ENCODE results near the gene TSPAN3.

TSPAN3 gene

DNA sequence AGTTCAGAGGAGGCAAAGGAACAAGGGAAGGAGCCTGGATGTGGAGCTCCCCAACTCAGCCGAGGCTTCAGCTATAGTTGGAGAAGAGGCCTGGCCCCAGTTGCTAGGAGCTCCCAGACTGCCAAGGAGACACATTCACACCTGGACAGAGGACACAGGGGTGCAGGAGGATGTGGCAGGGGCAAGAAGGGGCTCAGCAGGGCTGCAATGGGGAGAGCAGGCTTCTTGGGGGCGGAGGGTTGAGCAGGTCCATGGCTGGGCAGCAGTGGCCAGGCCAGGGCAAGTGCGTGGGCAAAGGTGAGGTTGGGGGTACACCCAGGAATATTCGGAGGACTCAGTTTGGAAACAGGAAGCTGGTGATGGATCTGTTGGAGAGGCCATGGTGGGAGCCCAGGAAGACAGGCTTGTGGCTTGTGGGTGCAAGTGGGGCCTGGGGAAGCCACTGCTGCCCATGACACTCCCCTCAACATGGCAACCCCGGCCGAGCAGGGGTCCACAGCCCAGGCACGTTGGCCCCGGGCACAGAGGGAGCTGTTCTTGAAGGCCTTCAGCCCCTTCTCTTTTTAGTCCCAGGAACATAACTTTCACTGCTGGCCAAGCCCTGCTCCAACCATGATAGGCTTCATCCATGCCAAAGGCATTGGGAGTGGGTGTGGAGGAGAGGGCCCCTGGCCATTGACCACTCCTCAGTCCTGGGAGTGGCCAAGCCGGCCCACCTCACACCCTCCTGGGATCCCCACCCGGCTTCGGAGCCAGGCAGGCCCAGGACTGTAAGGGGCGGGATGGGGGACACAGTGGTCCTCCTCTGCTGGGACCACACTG lies 33.3 kb downstream of the TSPAN3 start:
- TF ChIP-seq, protein P1, sequence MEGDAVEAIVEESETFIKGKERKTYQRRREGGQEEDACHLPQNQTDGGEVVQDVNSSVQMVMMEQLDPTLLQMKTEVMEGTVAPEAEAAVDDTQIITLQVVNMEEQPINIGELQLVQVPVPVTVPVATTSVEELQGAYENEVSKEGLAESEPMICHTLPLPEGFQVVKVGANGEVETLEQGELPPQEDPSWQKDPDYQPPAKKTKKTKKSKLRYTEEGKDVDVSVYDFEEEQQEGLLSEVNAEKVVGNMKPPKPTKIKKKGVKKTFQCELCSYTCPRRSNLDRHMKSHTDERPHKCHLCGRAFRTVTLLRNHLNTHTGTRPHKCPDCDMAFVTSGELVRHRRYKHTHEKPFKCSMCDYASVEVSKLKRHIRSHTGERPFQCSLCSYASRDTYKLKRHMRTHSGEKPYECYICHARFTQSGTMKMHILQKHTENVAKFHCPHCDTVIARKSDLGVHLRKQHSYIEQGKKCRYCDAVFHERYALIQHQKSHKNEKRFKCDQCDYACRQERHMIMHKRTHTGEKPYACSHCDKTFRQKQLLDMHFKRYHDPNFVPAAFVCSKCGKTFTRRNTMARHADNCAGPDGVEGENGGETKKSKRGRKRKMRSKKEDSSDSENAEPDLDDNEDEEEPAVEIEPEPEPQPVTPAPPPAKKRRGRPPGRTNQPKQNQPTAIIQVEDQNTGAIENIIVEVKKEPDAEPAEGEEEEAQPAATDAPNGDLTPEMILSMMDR (IDR thresholded peaks at IDR 0.05; ENCODE audit: insufficient read depth, low read length, missing control alignments), result no peak
- ChIA-PET POLR2A (no interaction called here), CTCF (interaction anchor here (1.3 to 8.8 kb wide), 4 partner anchors 8 to 783 kb away, joined by 3 to 106 read pairs (median 18); no protein-coding TSS in a partner anchor)
- DNase-seq (ENCODE audit: low read depth, low spot score), result no peak
- no peak overlapping the region for H3K4me3 ChIP-seq (ENCODE audit: low read depth, low read length)

DNA sequence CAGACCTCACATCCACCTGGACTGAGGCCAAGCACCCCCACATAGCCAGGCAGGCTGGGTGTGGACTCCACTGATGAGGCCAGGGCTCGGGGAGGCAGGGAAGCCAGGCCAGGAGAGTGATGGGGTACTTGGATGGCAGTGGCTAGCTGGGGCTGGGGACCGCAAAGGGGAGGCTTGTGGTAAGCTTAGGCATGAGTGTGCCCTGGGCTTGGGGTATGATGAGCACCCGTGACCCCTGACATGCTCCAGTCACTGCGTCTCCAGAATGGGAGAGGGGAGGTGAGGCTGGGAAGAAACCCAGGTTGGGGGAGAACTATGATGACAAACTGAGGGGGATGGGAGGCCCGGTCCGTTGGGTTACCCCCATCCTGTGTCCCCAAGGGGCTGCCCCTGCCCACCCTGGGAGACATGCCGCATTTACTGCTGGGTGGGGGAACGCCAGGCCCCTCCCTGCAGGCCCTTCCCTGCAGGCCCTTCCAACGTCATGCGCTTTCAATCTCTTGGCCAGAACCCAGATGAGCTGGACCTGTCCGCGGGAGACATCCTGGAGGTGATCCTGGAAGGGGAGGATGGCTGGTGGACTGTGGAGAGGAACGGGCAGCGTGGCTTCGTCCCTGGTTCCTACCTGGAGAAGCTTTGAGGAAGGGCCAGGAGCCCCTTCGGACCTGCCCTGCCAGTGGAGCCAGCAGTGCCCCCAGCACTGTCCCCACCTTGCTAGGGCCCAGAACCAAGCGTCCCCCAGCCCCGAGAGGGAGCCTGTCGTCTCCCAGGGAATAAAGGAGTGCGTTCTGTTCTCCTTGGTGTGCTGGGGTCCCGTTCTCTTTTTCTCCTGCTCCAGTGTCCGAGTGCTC lies 34.1 kb downstream of the TSPAN3 start:
- TF ChIP-seq, protein P1 (IDR thresholded peaks at IDR 0.05; ENCODE audit: insufficient read depth, low read length, missing control alignments), result no peak
- H3K4me3 ChIP-seq (ENCODE audit: low read depth, low read length), result no peak overlapping the region
- DNase-seq (ENCODE audit: low read depth, low spot score), result no peak
- ChIA-PET CTCF (interaction anchor here (1.0 to 8.8 kb wide), 8 partner anchors 9 to 784 kb away, joined by 3 to 106 read pairs (median 4); no protein-coding TSS in a partner anchor), POLR2A (no interaction called here)

GRCh38 chr15:77035999-77036471 lies 34.9 kb downstream of the TSPAN3 start:
- no peak overlapping the region for H3K4me3 ChIP-seq (ENCODE audit: low read depth, low read length)
- ChIA-PET CTCF (interaction anchor here (0.8 to 8.8 kb wide), 12 partner anchors 9 to 598 kb away, joined by 3 to 106 read pairs (median 7); no protein-coding TSS in a partner anchor), POLR2A (no interaction called here)
- TF ChIP-seq, protein P1 (IDR thresholded peaks at IDR 0.05; ENCODE audit: insufficient read depth, low read length, missing control alignments), result no peak
- no peak for DNase-seq (ENCODE audit: low read depth, low spot score)

GRCh38 chr15:77035584-77035983 lies 35.3 kb downstream of the TSPAN3 start:
- no peak overlapping the region for H3K4me3 ChIP-seq (ENCODE audit: low read depth, low read length)
- ChIA-PET POLR2A (no interaction called here), CTCF (interaction anchor here (0.8 to 8.8 kb wide), 18 partner anchors 10 to 785 kb away, joined by 3 to 106 read pairs (median 5); no protein-coding TSS in a partner anchor)
- TF ChIP-seq, protein P1 (IDR thresholded peaks at IDR 0.05; ENCODE audit: insufficient read depth, low read length, missing control alignments), result no peak
- DNase-seq (ENCODE audit: low read depth, low spot score), result no peak

- CTCF ChIA-PET, result interaction anchor here (0.8 to 8.8 kb wide), 17 partner anchors 10 to 786 kb away, joined by 3 to 106 read pairs (median 6); no protein-coding TSS in a partner anchor
Observed at GRCh38 chr15:77034695-77035489, 36.0 kb downstream of the TSPAN3 start.

More at GRCh38 chr15:77034695-77035489, 36.0 kb downstream of the TSPAN3 start:
- TF ChIP-seq, protein P1 (IDR thresholded peaks at IDR 0.05; ENCODE audit: insufficient read depth, low read length, missing control alignments), result peak; percentile 69
- POLR2A ChIA-PET, result no interaction called here
- no peak overlapping the region for H3K4me3 ChIP-seq (ENCODE audit: low read depth, low read length)
- no peak for DNase-seq (ENCODE audit: low read depth, low spot score)
